Gastroesophageal sphincter (tissue), 4 donors: ENCODE data around the gene OR7G2. TPM values are rescaled to one million over a fixed set of nuclear protein-coding genes. Genes with fewer than 3 reads are reported as not detected.
A peak's percentile ranks its signal among the peaks of the same experiment; 100 is the strongest.

Experiments
- ATAC-seq: fragments of 150-250 bp; one replicate; pipeline ENCODE4 v1.9.1; 2016; ENCODE audit warnings: mild to moderate bottlenecking, moderate library complexity
- H3K27ac ChIP-seq, 4 donors: fragments of 200-600 bp; sonication (generic) in 3 of 4; 1 replicate in 3 of 4; 2 replicates in 1 of 4; pipeline ENCODE4 v1.5.1; 2016 to 2019
- H3K27me3 ChIP-seq: fragments of 200-600 bp; sonication (generic); one replicate; pipeline ENCODE4 v1.5.1; 2019
- H3K36me3 ChIP-seq, 2 donors: fragments of 200-600 bp; sonication (generic); one replicate each; pipeline ENCODE4 v1.5.1; 2019; ENCODE audit warnings: control low read depth in 1 of 2
- H3K4me1 ChIP-seq, 3 donors: fragments of 200-600 bp; sonication (generic); 1 replicate in 2 of 3; 2 replicates in 1 of 3; pipeline ENCODE4 v1.5.1; 2016 to 2019; ENCODE audit warnings: control low read depth in 2 of 3
- H3K4me3 ChIP-seq, 2 donors: fragments of 200-600 bp; sonication (generic); one replicate each; pipeline ENCODE4 v1.5.1; 2019; ENCODE audit warnings: mild to moderate bottlenecking in 1 of 2, moderate library complexity in 1 of 2
- H3K9me3 ChIP-seq, 3 donors: fragments of 200-600 bp; sonication (generic); one replicate each; pipeline ENCODE4 v1.5.1; 2017 to 2019; ENCODE audit warnings: control low read depth in 2 of 3
- CTCF ChIP-seq, 4 experiments: fragments of 200-600 bp in 2 of 4; fragments of 450-650 bp in 2 of 4; sonication (generic) in 1 of 4; IDR thresholded peaks; one replicate each; pipeline ENCODE4 v1.5.1; 2017 to 2019; ENCODE audit warnings: antibody characterized with exemption in 4 of 4, mild to moderate bottlenecking in 2 of 4, moderate library complexity in 2 of 4
- EP300 ChIP-seq: sonication (generic); formaldehyde crosslinking; IDR thresholded peaks from one replicate; pipeline ENCODE4 v1.6.1; 2017; ENCODE audit warnings: antibody characterized with exemption, mild to moderate bottlenecking
- POLR2A ChIP-seq, 2 donors: fragments of 450-650 bp; IDR thresholded peaks; one replicate each; pipeline ENCODE4 v1.6.1; 2017; ENCODE audit warnings: antibody characterized with exemption in 2 of 2, mild to moderate bottlenecking in 2 of 2, moderate library complexity in 1 of 2
- POLR2AphosphoS5 ChIP-seq: sonication (generic); formaldehyde crosslinking; IDR thresholded peaks from one replicate; pipeline ENCODE4 v1.6.1; 2017; ENCODE audit warnings: antibody characterized with exemption
- WGBS, 2 donors: methylation state at CpG; one replicate each; pipeline ENCODE4 v1.1.5; 2018; ENCODE audit warnings: low coverage in 1 of 2; 5-methylcytosine and 5-hydroxymethylcytosine counted together
- total RNA-seq, 4 donors: library from RNA; depleted of rRNA; stranded (reverse); fragments of >200 nt; gene quantifications; one replicate each; pipeline ENCODE4 v1.1.0, GENCODE V29; 2016

The OR7G2 gene
- total RNA-seq, 4 donors from 2014 or later: not detected

GRCh38 chr19:9065457-9066014, 41.7 kb downstream of the OR7G2 start:
- no peaks in the 10 kb centered on the region for H3K9me3 ChIP-seq
- no peak for TF ChIP-seq POLR2A (IDR thresholded peaks at IDR 0.05)
- no peak for TF ChIP-seq POLR2AphosphoS5
- no peak for TF ChIP-seq CTCF (IDR thresholded peaks at IDR 0.05)
- TF ChIP-seq EP300: no peak
- H3K36me3 ChIP-seq: no peaks in the 10 kb centered on the region
- no peak overlapping the region for H3K4me3 ChIP-seq
- H3K27ac ChIP-seq: no peak overlapping the region
- no peaks in the 10 kb centered on the region for H3K4me1 ChIP-seq
- WGBS, 2 donors: 67 to 80% methylated on average over 1 to 2 of the region's 12 CpGs
- no peak for ATAC-seq
- H3K27me3 ChIP-seq: no peaks in the 10 kb centered on the region

- no peaks in the 10 kb centered on the region for H3K36me3 ChIP-seq
- no peaks in the 10 kb centered on the region for H3K4me1 ChIP-seq
- no peak overlapping the region for H3K4me3 ChIP-seq
- no peak overlapping the region for H3K27ac ChIP-seq
- no peak for TF ChIP-seq POLR2A (IDR thresholded peaks at IDR 0.05)
- TF ChIP-seq EP300: no peak
- no peak for TF ChIP-seq CTCF (IDR thresholded peaks at IDR 0.05)
- no peak for TF ChIP-seq POLR2AphosphoS5
- ATAC-seq: no peak
- H3K9me3 ChIP-seq: no peaks in the 10 kb centered on the region
- H3K27me3 ChIP-seq: no peaks in the 10 kb centered on the region
- 62 to 90% methylated on average over 5 to 6 of the region's 8 CpGs for WGBS, 2 donors
Measured at GRCh38 chr19:9061879-9062278, 45.4 kb downstream of the OR7G2 start.

GRCh38 chr19:9060564-9061340, 46.5 kb downstream of the OR7G2 start:
- Histone ChIP-seq H3K27me3 (no peaks in the 10 kb centered on the region), H3K36me3 (no peaks in the 10 kb centered on the region), H3K4me1 (no peaks in the 10 kb centered on the region), H3K4me3 (no peak overlapping the region), H3K9me3 (no peaks in the 10 kb centered on the region), H3K27ac (no peak overlapping the region)
- TF ChIP-seq CTCF (IDR thresholded peaks at IDR 0.05) (no peak), EP300 (no peak), POLR2AphosphoS5 (no peak), POLR2A (IDR thresholded peaks at IDR 0.05) (no peak)
- no peak for ATAC-seq
- 40 to 56% methylated on average over 3 to 10 of the region's 17 CpGs for WGBS, 2 donors

- no peaks in the 10 kb centered on the region for H3K9me3 ChIP-seq
- no peaks in the 10 kb centered on the region for H3K4me1 ChIP-seq
- no peak overlapping the region for H3K4me3 ChIP-seq
- H3K27ac ChIP-seq: peak overlapping the region in 1 of 4 donors; percentile 7
- peaks cover 10% of the 10 kb centered on the region for H3K27me3 ChIP-seq
- no peak for TF ChIP-seq EP300
- TF ChIP-seq CTCF (IDR thresholded peaks at IDR 0.05): no peak
- TF ChIP-seq POLR2AphosphoS5: no peak
- H3K36me3 ChIP-seq: no peaks in the 10 kb centered on the region
- WGBS, 2 donors: 11 to 21% methylated on average over 8 to 12 of the region's 12 CpGs
- no peak for ATAC-seq
Measured at GRCh38 chr19:9058905-9059667, 48.2 kb downstream of the OR7G2 start.
